Kidney (tissue), 14 donors: Measurements from ENCODE around the gene CIT. TPM values are rescaled to one million over a fixed set of nuclear protein-coding genes. Genes with fewer than 3 reads are reported as not detected.
"Not testable (repeated sequence)": the region's sequence is repeated elsewhere in the genome, so short reads cannot be mapped to it uniquely, and the experiment has no call there.

Source experiments
- DNase-seq, 5 donors: peaks; one replicate each; pipeline ENCODE4 v3.0.0-alpha.2; 2013 to 2020
- FAIRE-seq: peaks from 2 replicates; lab custom pipeline; 2012; peaks lifted over from hg19 to GRCh38; lab: Jason Lieb, UNC
- H3K27ac ChIP-seq, 2 donors: one replicate each; pipeline ENCODE4 v1.7.0; 2013; ENCODE audit warnings: low read depth in 2 of 2, low read length in 2 of 2, inconsistent platforms in 1 of 2
- H3K27me3 ChIP-seq: one replicate; pipeline ENCODE4 v1.7.1; 2013; ENCODE audit warnings: low read length, inconsistent platforms; ENCODE audit not compliant: control insufficient read depth, insufficient read depth
- H3K36me3 ChIP-seq, 3 donors: one replicate each; pipeline versions ENCODE4 v1.7.0 to v1.7.1; 2013; ENCODE audit warnings: low read length in 3 of 3, control low read depth in 1 of 3, inconsistent platforms in 1 of 3; ENCODE audit not compliant: insufficient read depth in 3 of 3, control insufficient read depth in 2 of 3
- H3K4me1 ChIP-seq, 3 donors: one replicate each; pipeline versions ENCODE4 v1.7.0 to v1.7.1; 2013; ENCODE audit warnings: low read length in 3 of 3, inconsistent platforms in 1 of 3, low read depth in 1 of 3; ENCODE audit not compliant: control insufficient read depth in 2 of 3, insufficient read depth in 2 of 3
- H3K4me3 ChIP-seq, 3 donors: one replicate each; pipeline versions ENCODE4 v1.7.0 to v1.8.1; 2013; ENCODE audit warnings: low read length in 3 of 3, control low read depth in 1 of 3, inconsistent platforms in 1 of 3
- H3K9ac ChIP-seq, 3 donors: one replicate each; pipeline versions ENCODE4 v1.7.0 to v1.7.1; 2013; ENCODE audit warnings: low read length in 3 of 3, control low read depth in 1 of 3, inconsistent platforms in 1 of 3
- H3K9me3 ChIP-seq, 3 donors: one replicate each; pipeline versions ENCODE4 v1.7.0 to v1.7.1; 2013; ENCODE audit warnings: low read length in 3 of 3, control low read depth in 1 of 3, inconsistent platforms in 1 of 3; ENCODE audit not compliant: control insufficient read depth in 2 of 3, insufficient read depth in 1 of 3
- CTCF ChIP-seq: IDR thresholded peaks from 3 replicates; pipeline ENCODE4 v1.5.1; 2012; ENCODE audit warnings: mild to moderate bottlenecking, moderate library complexity, borderline replicate concordance; ENCODE audit not compliant: insufficient read depth; ENCODE audit errors: extremely low read depth
- intact Hi-C: fragments of 100-400 bp; cut with DNase I; formaldehyde crosslinking; loops from one replicate; pipeline ENCODE4 v1.11.1; 2022
- polyA plus RNA-seq: library from polyadenylated mRNA; stranded (reverse); fragments of 350-450 nt; fragmentation: Illumina TruSeq; extraction: RNeasy Lipid Tissue Mini Kit (QIAGEN cat#74804); gene quantifications from one replicate; pipeline ENCODE4 v1.2.3, GENCODE V29; 2014; ENCODE audit warnings: low read depth, low replicate concordance; ENCODE audit not compliant: insufficient read depth
- total RNA-seq: library from RNA; stranded (reverse); fragmentation: NEBNext Ultra II Directional; extraction: Animal tissue kit (Norgen Biotek cat#: 25700); gene quantifications from one replicate; pipeline ENCODE4 v1.2.1, GENCODE V29; 2021
- donor health status: control.
- donor health status: control.
- donor health status: control.
- donor health status: control.
- donor health status: control.
- donor health status: DM: yes; HTN: yes; CAD: no.
- donor health status: Normal renal cell carcinoma (clear cell type).

The CIT gene
- total and polyA plus RNA-seq, 2 donors from 2014 or later, result 3.0 to 81.6 TPM

GRCh38 chr12:119660076-119660475, 217.0 kb downstream of the CIT start:
- DNase-seq (no peak), FAIRE-seq (no peak)
- Histone ChIP-seq H3K9ac (no peak overlapping the region), H3K36me3 (no peaks in the 10 kb centered on the region), H3K27me3 (no peaks in the 10 kb centered on the region), H3K4me3 (no peak overlapping the region), H3K27ac (no peak overlapping the region), H3K4me1 (no peaks in the 10 kb centered on the region), H3K9me3 (no peaks in the 10 kb centered on the region)
- no peak for TF ChIP-seq CTCF
- intact Hi-C loops, result no loop called here

- Histone ChIP-seq H3K36me3 (no peaks in the 10 kb centered on the region), H3K27me3 (no peaks in the 10 kb centered on the region), H3K27ac (no peak overlapping the region), H3K9ac (no peak overlapping the region), H3K4me1 (no peaks in the 10 kb centered on the region), H3K4me3 (no peak overlapping the region), H3K9me3 (no peaks in the 10 kb centered on the region)
- peak; percentile 67 for TF ChIP-seq CTCF
- DNase-seq (peak in 1 of 5 donors; percentile 37), FAIRE-seq (peak; percentile 58)
- intact Hi-C loops, result no loop called here
Measured at GRCh38 chr12:119659289-119659897, 217.7 kb downstream of the CIT start.

- intact Hi-C loops, result not testable (repeated sequence)
Measured at GRCh38 chr12:119658166-119658565, 219.0 kb downstream of the CIT start.

GRCh38 chr12:119657001-119657400, 220.1 kb downstream of the CIT start:
- DNase-seq, H3K4me1 ChIP-seq, H3K9me3 ChIP-seq, H3K27me3 ChIP-seq, H3K4me3 ChIP-seq, H3K9ac ChIP-seq, H3K27ac ChIP-seq, intact Hi-C loops, H3K36me3 ChIP-seq, FAIRE-seq: not testable (repeated sequence)

More at GRCh38 chr12:119658166-119658565, 219.0 kb downstream of the CIT start:
- not testable (repeated sequence) for H3K4me3 ChIP-seq, H3K27ac ChIP-seq, H3K27me3 ChIP-seq, DNase-seq, H3K36me3 ChIP-seq, H3K4me1 ChIP-seq, FAIRE-seq, H3K9me3 ChIP-seq, H3K9ac ChIP-seq
